SH-SY5Y (cell line): ENCODE results near the gene SLCO3A1.

Source experiments
- GATA2 ChIP-seq: IDR thresholded peaks from 2 replicates; pipeline ENCODE4 v1.6.1; 2011; ENCODE audit warnings: mild to moderate bottlenecking, low read depth, low read length
- GATA3 ChIP-seq: IDR thresholded peaks from 2 replicates; pipeline ENCODE4 v1.6.1; 2011; ENCODE audit warnings: low read depth, mild to moderate bottlenecking, low read length, moderate library complexity

Gene SLCO3A1

DNA sequence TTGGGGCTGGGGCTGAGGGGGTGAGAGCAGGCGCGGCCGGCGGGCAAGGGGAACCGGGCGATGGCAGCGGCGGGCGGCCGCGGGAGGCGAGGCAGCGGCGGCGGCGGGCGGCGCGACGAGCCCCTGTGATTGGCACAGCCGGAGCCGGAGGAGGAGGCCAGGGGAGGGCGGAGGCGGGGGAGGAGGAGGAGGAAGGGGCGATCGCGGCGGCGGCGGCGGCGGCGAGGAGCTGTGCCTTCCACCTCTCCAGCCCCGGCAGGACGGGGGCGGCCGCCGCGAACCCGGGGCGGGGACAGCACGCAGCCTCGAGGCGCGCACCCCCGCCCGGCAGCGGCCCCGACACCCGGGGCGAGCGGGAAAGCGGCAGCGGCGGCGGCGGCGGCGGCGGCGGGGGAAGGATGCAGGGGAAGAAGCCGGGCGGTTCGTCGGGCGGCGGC lies at the start of gene SLCO3A1:
SLCO3A1 (plus strand) TSS at position 198 of the 437 bp plus-strand sequence.
- no peak for TF ChIP-seq GATA3
- no peak for TF ChIP-seq GATA2

DNA sequence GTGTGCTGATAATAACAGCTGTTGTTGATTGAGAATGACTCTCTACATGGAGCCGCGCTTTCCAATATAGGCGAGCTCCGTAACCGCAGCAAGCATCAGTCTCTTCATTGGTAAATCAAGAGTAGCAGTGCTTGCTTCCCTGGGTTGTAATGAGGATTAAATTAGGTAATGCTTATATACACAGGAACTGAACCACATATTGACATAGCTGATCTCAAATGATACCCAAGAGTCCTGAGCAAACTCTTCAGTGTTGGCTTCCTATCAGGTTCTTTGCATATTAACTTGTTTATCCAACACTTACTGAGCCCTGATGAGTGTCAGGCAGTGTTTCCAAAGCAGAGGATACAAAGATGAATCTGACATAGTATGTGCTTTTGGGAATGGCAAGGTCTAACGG lies 46.4 kb upstream of the SLCO3A1 start:
- no peak for TF ChIP-seq GATA3
- TF ChIP-seq GATA2: no peak

DNA sequence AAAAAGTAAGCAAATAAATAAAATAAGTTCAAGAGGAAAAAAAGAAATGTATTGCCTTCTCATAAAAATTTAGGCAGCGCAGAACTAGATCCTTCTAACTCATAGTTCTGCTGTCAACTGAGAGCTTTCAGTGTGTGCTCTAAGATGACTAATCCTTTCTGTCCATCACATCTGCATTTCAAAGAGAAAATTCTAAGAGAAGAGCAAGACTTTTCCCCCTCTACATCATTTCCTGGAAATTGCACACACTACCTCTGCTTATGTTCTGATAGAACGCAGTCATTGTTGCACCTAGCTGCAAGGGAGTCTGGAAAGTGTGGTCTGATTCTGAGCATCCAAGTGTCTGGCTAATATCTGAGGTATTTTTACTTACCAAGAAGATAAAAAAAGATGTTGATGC lies 39.6 kb upstream of the SLCO3A1 start:
- no peak for TF ChIP-seq GATA3
- no peak for TF ChIP-seq GATA2

GRCh38 chr15:91816942-91817341 lies 36.6 kb upstream of the SLCO3A1 start:
- TF ChIP-seq GATA2 (peak; percentile 25; the same call in 1 of the 2 replicates), GATA3 (no peak)

DNA sequence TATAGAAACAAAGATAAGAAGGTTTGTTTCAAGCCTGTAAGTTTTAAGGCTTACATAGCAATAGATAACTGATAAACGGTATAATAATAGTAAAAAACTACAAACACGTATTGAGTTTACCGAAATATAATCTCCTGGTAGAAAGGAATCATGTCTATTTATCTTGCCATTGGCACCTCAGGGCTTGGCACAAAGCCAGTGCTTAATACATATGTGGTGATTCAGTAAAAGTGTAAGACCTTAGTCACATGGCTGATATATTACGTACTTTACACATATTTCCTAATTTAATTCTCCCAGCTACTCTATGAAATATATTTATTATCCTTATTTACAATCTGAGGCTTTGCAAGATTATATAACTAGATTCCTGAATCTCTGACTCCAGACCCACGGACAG lies 32.0 kb upstream of the SLCO3A1 start:
- no peak for TF ChIP-seq GATA3
- no peak for TF ChIP-seq GATA2

GRCh38 chr15:91824256-91824655 lies 29.3 kb upstream of the SLCO3A1 start:
- TF ChIP-seq GATA2: no peak
- no peak for TF ChIP-seq GATA3

GRCh38 chr15:91826443-91826842 lies 27.1 kb upstream of the SLCO3A1 start:
- no peak for TF ChIP-seq GATA2
- no peak for TF ChIP-seq GATA3

DNA sequence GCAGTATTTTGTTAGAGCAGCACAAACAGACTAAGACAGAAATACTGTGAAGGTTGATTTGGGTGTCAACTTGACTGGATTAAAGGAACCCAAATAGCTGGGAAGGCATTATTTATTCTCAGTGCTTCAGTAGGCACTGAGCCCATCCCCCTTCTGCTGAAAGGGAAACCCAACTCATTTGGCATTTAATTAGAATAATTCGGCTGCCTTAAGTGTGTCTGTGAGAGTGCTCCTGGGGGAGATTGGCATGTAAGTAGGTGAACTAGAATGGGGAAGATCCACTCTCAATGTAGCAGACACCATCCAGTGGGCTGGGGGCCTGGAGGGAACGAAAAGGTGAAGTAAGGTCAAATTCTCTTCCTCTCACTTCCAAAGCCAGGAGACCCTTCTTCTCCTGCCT lies 20.5 kb upstream of the SLCO3A1 start:
- no peak for TF ChIP-seq GATA2
- TF ChIP-seq GATA3: no peak

- TF ChIP-seq GATA3 (no peak), GATA2 (no peak)
These were observed 13.6 kb upstream of the SLCO3A1 start for GRCh38 chr15:91839867-91840266.

GRCh38 chr15:91841861-91842260 lies 11.6 kb upstream of the SLCO3A1 start:
- no peak for TF ChIP-seq GATA3
- TF ChIP-seq GATA2: no peak

GRCh38 chr15:91844341-91844740 lies 9.2 kb upstream of the SLCO3A1 start:
- TF ChIP-seq GATA3: no peak
- no peak for TF ChIP-seq GATA2

- TF ChIP-seq GATA2: no peak
- no peak for TF ChIP-seq GATA3
These were observed 8.6 kb upstream of the SLCO3A1 start for GRCh38 chr15:91844928-91845327.

- no peak for TF ChIP-seq GATA2
- TF ChIP-seq GATA3: no peak
These were observed 7.8 kb upstream of the SLCO3A1 start for GRCh38 chr15:91845720-91846119.

DNA sequence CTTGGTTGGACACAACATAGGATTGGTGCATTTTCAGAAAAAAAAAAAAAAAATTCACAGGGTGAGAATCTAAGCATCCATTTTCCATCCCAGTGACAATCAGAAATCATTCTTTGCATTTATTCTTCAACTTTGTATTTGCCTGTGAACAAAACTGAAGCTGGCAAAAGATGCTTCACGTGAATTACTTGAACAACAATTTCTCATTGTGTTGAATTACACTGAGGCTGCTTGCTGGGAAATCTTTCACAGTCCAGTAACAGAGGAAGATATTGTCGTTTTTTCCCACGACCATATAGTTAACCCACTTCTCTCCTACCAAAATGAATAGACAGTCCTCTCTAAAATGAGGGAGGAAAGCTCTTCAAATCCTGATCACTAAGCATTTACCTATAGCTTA lies 4.3 kb upstream of the SLCO3A1 start:
- TF ChIP-seq GATA2 (no peak), GATA3 (no peak)

DNA sequence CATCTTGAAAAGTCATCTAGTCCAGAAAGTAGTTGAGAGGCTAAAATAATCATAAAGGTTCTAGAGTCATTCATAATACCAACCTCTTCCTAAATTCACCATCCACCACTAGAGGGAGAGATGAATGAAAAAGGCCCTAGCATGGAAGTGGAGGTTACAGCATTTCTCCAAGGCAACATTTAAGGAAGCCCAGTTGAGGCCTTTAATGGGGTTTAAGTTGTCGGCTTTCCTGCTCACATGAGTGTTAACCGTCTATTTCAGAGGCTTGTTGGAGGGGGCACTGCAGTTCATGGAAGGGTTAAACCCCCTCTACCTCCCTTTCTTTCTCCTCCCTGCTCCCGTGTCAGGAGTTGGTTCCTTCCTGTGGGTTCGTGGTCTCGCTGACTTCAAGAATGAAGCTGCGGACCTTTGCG lies 3.8 kb upstream of the SLCO3A1 start:
- TF ChIP-seq GATA2 (no peak), GATA3 (no peak)
